ENCODE data around the gene ORC3. TPM values are rescaled to one million over a fixed set of nuclear protein-coding genes. Genes with fewer than 3 reads are reported as not detected.

ORC3 gene
- total RNA-seq, 1 donor from 2014 or later = 33.6 TPM

DNA sequence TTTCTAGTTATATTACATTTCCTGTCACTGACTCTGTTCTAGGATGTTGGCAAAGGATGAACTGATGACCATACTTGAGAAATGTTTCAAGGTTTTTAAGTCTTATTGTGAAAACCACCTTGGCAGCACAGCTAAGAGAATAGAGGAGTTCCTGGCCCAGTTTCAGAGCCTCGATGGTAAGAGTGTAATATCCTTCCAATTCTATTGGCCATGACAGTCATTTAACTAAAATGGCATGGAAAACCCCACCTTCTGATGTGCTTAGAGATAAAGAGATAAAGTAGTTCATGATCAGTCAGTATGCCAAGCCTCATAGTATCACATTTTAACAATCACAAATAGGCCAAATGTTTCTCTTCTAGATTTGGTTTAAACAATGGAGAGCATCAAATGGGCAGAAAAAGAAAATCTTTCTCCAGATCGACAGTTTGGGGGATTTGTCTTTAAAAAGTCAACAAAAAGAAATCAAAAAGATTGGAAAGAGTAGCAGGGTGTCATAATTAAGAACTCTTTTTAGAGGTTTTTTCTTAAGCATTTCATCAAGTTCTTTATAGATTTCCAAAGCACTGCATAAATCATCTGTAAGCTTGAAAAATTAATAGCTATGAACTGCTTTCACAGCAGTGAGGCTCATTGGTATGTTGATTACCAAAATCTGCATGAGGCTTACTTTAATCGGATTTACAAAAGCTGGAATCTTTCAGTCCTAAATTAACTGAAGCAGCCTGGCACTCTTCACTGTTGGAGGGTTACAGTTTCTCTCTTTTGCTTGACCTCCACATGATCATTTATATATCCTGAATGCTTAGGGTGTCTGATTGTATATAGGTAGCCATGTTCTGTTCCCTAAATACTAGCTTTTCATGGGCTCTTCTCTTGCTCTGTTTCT, 63.4 kb downstream of the ORC3 start:
- no peak for DNase-seq (ENCODE audit: extremely low spot score, unreplicated experiment)

GRCh38 chr6:87654122-87654521, 64.2 kb downstream of the ORC3 start:
- no peak overlapping the region for H3K27ac Mint-ChIP-seq
- no peaks in the 10 kb centered on the region for H3K27me3 Mint-ChIP-seq
- no peak overlapping the region for H3K4me3 Mint-ChIP-seq

More for the DNA sequence above, 63.4 kb downstream of the ORC3 start:
- Mint-ChIP-seq H3K36me3 (peaks cover 10% of the 10 kb centered on the region), H3K4me3 (no peak overlapping the region), H3K4me1 (ENCODE audit: unreplicated experiment) (no peaks in the 10 kb centered on the region), H3K27ac (no peak overlapping the region), H3K9me3 (no peaks in the 10 kb centered on the region), H3K27me3 (no peaks in the 10 kb centered on the region)
- TF ChIP-seq, protein P1, sequence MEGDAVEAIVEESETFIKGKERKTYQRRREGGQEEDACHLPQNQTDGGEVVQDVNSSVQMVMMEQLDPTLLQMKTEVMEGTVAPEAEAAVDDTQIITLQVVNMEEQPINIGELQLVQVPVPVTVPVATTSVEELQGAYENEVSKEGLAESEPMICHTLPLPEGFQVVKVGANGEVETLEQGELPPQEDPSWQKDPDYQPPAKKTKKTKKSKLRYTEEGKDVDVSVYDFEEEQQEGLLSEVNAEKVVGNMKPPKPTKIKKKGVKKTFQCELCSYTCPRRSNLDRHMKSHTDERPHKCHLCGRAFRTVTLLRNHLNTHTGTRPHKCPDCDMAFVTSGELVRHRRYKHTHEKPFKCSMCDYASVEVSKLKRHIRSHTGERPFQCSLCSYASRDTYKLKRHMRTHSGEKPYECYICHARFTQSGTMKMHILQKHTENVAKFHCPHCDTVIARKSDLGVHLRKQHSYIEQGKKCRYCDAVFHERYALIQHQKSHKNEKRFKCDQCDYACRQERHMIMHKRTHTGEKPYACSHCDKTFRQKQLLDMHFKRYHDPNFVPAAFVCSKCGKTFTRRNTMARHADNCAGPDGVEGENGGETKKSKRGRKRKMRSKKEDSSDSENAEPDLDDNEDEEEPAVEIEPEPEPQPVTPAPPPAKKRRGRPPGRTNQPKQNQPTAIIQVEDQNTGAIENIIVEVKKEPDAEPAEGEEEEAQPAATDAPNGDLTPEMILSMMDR (conservative IDR thresholded peaks at IDR 0.05) = no peak

GRCh38 chr6:87654875-87655454, 65.0 kb downstream of the ORC3 start:
- H3K9me3 Mint-ChIP-seq = no peaks in the 10 kb centered on the region
- TF ChIP-seq, protein P1 (conservative IDR thresholded peaks at IDR 0.05) = no peak
- no peaks in the 10 kb centered on the region for H3K4me1 Mint-ChIP-seq (ENCODE audit: unreplicated experiment)
- DNase-seq (ENCODE audit: extremely low spot score, unreplicated experiment) = no peak
- peaks cover 16% of the 10 kb centered on the region for H3K36me3 Mint-ChIP-seq
- H3K27me3 Mint-ChIP-seq = no peaks in the 10 kb centered on the region
- H3K4me3 Mint-ChIP-seq = no peak overlapping the region
- H3K27ac Mint-ChIP-seq = no peak overlapping the region

More at GRCh38 chr6:87654122-87654521, 64.2 kb downstream of the ORC3 start:
- Mint-ChIP-seq H3K9me3 (no peaks in the 10 kb centered on the region), H3K4me1 (ENCODE audit: unreplicated experiment) (no peaks in the 10 kb centered on the region), H3K36me3 (peaks cover 14% of the 10 kb centered on the region)
- TF ChIP-seq, protein P1 (conservative IDR thresholded peaks at IDR 0.05) = no peak
- no peak for DNase-seq (ENCODE audit: extremely low spot score, unreplicated experiment)

GRCh38 chr6:87655824-87656223, 65.9 kb downstream of the ORC3 start:
- no peak for DNase-seq (ENCODE audit: extremely low spot score, unreplicated experiment)
- peaks cover 20% of the 10 kb centered on the region for H3K36me3 Mint-ChIP-seq
- H3K4me1 Mint-ChIP-seq (ENCODE audit: unreplicated experiment) = no peaks in the 10 kb centered on the region
- H3K27ac Mint-ChIP-seq = no peak overlapping the region
- no peak overlapping the region for H3K4me3 Mint-ChIP-seq
- H3K9me3 Mint-ChIP-seq = no peaks in the 10 kb centered on the region
- TF ChIP-seq, protein P1 (conservative IDR thresholded peaks at IDR 0.05) = no peak
- no peaks in the 10 kb centered on the region for H3K27me3 Mint-ChIP-seq

DNA sequence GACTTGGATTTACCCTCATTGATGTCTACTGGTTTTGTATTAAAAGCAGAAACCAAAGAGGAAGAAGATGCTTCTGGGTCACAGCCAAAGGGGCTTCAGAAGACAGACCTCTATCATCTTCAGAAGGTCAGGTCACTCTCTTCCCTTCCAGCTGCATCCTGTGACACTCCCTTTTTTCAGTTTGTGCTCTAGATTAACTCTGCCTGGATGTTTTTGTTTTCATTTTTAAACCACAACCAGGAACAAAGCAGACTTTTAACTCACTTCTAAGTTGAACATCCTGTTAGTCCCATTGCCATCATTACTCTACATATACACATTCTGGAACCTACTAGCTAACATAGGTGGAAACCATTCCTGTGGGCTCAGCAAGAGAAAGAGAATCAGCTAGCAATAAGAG, 66.9 kb downstream of the ORC3 start:
- Mint-ChIP-seq H3K27ac (no peak overlapping the region), H3K4me1 (ENCODE audit: unreplicated experiment) (no peaks in the 10 kb centered on the region), H3K4me3 (no peak overlapping the region), H3K9me3 (no peaks in the 10 kb centered on the region), H3K36me3 (peaks cover 29% of the 10 kb centered on the region), H3K27me3 (no peaks in the 10 kb centered on the region)
- no peak for DNase-seq (ENCODE audit: extremely low spot score, unreplicated experiment)
- TF ChIP-seq, protein P1 (conservative IDR thresholded peaks at IDR 0.05) = no peak
